Uterus (tissue), 2 donors: Measurements from ENCODE around the gene KRR1.

Source experiments
- CTCF ChIP-seq, 4 experiments: fragments of 200-600 bp in 2 of 4; fragments of 450-650 bp in 2 of 4; sonication (generic) in 2 of 4; IDR thresholded peaks; one replicate each; pipeline ENCODE4 v1.5.1; 2016 to 2019; ENCODE audit warnings: antibody characterized with exemption in 4 of 4, mild to moderate bottlenecking in 2 of 4, moderate library complexity in 1 of 4
- POLR2A ChIP-seq, 2 donors: fragments of 450-650 bp; IDR thresholded peaks; one replicate each; pipeline ENCODE4 v1.6.1; 2016; ENCODE audit warnings: antibody characterized with exemption in 2 of 2, mild to moderate bottlenecking in 1 of 2, moderate library complexity in 1 of 2

- TF ChIP-seq POLR2A (IDR thresholded peaks at IDR 0.05) (no peak), CTCF (IDR thresholded peaks at IDR 0.05) (no peak)
These were observed 33.2 kb downstream of the KRR1 start for GRCh38 chr12:75478116-75478794.
